Skeletal muscle satellite cell (primary cell): ENCODE measurements around the gene RHBDD1.
A peak's percentile ranks its signal among the peaks of the same experiment; 100 is the strongest.

ENCODE experiments used
- H3K27me3 ChIP-seq: 2 replicates; pipeline ENCODE4 v1.7.0; 2013; ENCODE audit warnings: low read length; ENCODE audit not compliant: control insufficient read depth, insufficient read depth
- H3K36me3 ChIP-seq: 2 replicates; pipeline ENCODE4 v1.7.0; 2013; ENCODE audit warnings: mild to moderate bottlenecking, control low read depth, low read length; ENCODE audit not compliant: insufficient read depth
- H3K4me1 ChIP-seq: 2 replicates; pipeline ENCODE4 v1.7.0; 2013; ENCODE audit warnings: low read length; ENCODE audit not compliant: control insufficient read depth, insufficient read depth
- H3K4me2 ChIP-seq: 2 replicates; pipeline ENCODE4 v1.7.0; 2013; ENCODE audit warnings: mild to moderate bottlenecking, low read length
- H3K4me3 ChIP-seq: 2 replicates; pipeline ENCODE4 v1.7.0; 2013; ENCODE audit warnings: low read length
- H3K9ac ChIP-seq: 2 replicates; pipeline ENCODE4 v1.7.0; 2013; ENCODE audit warnings: mild to moderate bottlenecking, low read depth, low read length, moderate library complexity
- H3K9me3 ChIP-seq: replicated peaks from 2 replicates; pipeline ENCODE4 v1.7.0; 2013; ENCODE audit warnings: mild to moderate bottlenecking, control low read depth, low read length

The RHBDD1 gene

DNA sequence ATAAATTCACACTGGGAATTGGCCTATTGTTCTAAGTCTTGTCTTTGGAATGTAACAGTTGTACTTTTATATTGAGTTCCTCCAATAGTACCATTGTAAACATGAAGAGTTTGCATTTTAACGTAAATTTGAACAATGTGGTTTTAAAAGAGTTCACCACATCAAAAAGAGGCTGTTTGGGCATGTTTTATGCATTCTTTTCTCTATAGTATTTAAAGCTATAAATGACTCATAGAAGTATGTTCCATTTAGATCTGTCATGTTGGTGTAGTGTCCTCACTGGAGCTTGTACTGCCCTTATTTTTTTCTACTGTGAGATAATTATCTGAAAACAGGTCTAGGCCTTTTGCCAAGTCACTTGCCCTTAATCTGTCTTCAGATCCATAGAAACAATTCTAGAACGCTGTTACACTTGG, 141.9 kb downstream of the RHBDD1 start:
- Histone ChIP-seq H3K9me3 (no peaks in the 10 kb centered on the region), H3K4me1 (peaks cover 12% of the 10 kb centered on the region), H3K4me3 (no peak overlapping the region), H3K4me2 (peak overlapping the region; percentile 4), H3K36me3 (no peaks in the 10 kb centered on the region), H3K9ac (no peak overlapping the region), H3K27me3 (no peaks in the 10 kb centered on the region)

DNA sequence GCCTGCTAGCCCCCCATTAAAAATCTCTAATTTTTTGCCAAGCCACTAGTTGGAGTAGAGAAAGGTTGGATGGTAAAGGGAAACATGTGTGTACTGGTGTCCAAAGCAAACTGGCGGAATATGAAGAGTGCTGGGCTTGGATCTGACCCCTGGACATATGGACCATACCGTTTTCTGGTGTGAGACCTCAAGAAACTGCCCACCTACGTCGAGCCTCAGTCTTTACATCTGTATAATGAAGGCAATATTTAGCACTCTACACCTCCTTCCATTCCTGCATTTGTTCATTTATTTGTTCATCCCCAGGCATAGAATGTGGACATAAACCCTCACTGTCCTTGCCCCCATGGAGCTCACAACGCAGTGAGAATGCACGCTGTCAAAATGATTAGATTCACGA, 142.4 kb downstream of the RHBDD1 start:
- H3K4me2 ChIP-seq, result no peak overlapping the region
- no peaks in the 10 kb centered on the region for H3K36me3 ChIP-seq
- peaks cover 12% of the 10 kb centered on the region for H3K4me1 ChIP-seq
- no peaks in the 10 kb centered on the region for H3K9me3 ChIP-seq
- no peak overlapping the region for H3K9ac ChIP-seq
- H3K4me3 ChIP-seq, result no peak overlapping the region
- H3K27me3 ChIP-seq, result no peaks in the 10 kb centered on the region

DNA sequence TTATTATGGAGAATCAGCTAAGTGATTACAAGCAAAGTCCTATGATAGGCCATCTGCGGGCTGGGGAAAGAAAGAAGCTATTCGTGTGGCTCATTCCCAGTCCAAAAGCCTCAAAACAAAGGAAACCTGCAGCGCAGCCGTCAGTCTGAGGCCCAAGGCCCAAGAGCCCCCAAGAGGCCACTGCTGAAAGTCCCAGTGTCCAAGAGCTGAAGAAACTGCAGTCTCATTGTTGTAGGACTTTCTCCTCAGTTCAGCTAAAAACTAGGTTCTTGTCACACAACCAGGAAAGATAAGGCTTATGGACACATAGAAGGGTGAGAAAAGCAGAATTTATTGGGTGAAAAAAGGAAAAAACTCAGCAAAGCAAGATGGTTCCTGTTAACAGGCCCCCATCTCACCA, 143.2 kb downstream of the RHBDD1 start:
- no peak overlapping the region for H3K9ac ChIP-seq
- H3K36me3 ChIP-seq, result no peaks in the 10 kb centered on the region
- H3K4me3 ChIP-seq, result no peak overlapping the region
- H3K9me3 ChIP-seq, result no peaks in the 10 kb centered on the region
- peaks cover 12% of the 10 kb centered on the region for H3K4me1 ChIP-seq
- H3K27me3 ChIP-seq, result no peaks in the 10 kb centered on the region
- H3K4me2 ChIP-seq, result no peak overlapping the region

DNA sequence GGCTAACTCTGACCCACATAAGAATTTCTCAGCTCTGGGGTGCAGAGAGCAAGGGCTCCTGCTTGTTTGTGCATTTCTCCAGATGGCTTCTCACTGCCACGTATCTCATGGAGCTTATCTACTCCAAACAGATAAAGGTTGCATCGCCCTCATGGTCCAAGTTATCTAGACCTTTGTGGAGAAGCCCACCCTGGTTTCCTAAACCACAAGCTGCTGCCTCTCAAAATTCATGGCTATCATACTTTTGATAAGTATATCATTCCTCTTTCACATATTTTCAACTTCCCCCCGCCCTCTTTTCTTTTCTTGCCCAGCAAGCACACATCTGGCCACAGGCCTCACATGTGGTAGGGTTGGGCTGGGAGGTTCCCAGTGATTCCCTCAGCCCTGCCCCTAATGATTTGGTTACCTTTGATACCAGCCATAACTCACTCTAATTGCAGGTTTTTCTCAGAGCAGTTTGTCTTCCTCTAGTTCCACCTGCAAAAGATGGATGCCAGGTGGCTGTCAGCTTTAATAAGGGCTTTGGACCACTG, 146.0 kb downstream of the RHBDD1 start:
- Histone ChIP-seq H3K27me3 (no peaks in the 10 kb centered on the region), H3K9me3 (no peaks in the 10 kb centered on the region), H3K4me1 (peaks cover 16% of the 10 kb centered on the region), H3K9ac (no peak overlapping the region), H3K4me2 (no peak overlapping the region), H3K4me3 (no peak overlapping the region), H3K36me3 (no peaks in the 10 kb centered on the region)

DNA sequence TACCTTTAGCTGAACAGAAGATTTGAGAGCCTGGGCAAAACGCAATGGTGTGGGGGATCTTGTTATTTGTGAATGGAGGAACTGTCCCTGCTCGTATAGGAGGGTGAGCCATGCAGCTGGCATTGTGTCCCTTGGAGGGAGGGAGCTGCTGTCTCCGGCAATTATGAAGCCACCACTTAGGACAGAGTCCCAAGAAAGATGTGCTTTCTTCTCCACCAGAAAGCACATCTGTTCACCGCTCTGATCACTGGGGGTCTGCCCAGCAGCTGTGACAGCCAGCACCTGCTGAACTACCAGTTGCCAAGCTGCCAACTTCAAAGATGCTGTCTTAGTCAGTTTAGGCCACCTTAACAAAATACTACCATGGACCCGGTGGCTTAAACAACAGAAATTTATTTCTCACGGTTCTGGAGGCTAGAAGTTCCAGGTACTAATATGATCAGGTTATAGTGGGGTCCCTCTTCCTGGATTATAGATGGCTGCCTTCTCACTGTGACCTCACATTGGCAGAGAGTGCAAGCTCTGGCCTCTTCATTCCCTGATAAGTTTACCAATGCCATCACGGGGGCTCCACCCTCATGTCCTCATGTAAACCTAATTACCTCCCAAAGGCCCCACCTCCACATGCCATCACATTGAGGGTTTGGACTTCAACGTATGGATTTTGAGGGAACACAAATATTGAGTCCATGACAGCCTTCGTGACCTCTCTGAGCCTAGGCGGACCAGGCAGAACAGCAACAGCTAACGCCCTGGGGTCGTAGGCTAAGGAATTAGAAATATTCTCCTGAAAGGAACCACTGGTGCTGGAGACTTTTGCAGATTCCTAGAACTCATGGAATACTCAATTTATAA, 148.3 kb downstream of the RHBDD1 start:
- no peak overlapping the region for H3K4me3 ChIP-seq
- no peaks in the 10 kb centered on the region for H3K9me3 ChIP-seq
- no peaks in the 10 kb centered on the region for H3K27me3 ChIP-seq
- H3K4me2 ChIP-seq, result no peak overlapping the region
- H3K36me3 ChIP-seq, result no peaks in the 10 kb centered on the region
- peaks cover 4% of the 10 kb centered on the region for H3K4me1 ChIP-seq
- H3K9ac ChIP-seq, result no peak overlapping the region

DNA sequence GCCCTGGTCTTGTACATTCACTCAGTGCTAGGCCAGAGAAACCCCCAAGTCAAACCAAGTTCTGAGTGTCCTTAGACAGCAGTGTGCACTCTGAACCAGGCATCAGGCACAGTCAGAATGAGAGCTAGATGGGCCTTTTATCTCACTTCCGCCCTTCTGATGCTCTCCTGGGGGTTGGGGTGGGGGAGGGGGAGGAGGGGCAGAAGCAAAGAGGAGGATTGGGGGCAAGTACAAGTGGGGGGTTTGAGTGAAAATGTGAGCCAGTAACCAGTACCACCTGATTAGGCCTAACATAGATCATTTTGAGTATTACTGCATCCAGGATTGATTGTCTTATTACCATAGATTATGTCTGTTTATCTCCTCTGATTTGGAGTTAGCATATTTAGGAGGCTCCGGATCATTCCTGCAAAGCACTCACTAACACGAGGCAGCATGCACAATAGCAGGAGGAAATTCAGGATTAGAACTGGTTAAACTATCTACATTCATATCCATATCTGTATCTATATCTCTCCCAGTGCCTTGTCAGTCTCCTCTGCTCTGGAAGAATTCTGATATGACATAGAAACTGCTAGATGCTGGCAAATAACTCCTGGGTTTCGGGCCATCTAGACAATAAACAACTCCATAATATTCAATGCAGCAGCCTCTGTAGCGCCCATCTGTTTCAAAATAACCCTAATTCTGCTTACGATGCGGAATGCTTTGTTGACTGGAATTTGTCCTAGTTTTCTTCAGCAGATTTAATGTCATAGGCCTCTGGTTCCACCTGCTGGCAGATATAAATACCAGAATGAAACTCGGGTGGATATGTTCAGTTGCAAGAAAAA, 149.1 kb downstream of the RHBDD1 start:
- Histone ChIP-seq H3K9ac (no peak overlapping the region), H3K4me2 (peak overlapping the region; percentile 38), H3K27me3 (no peaks in the 10 kb centered on the region), H3K4me3 (no peak overlapping the region), H3K36me3 (no peaks in the 10 kb centered on the region), H3K9me3 (no peaks in the 10 kb centered on the region), H3K4me1 (peaks cover 4% of the 10 kb centered on the region)

DNA sequence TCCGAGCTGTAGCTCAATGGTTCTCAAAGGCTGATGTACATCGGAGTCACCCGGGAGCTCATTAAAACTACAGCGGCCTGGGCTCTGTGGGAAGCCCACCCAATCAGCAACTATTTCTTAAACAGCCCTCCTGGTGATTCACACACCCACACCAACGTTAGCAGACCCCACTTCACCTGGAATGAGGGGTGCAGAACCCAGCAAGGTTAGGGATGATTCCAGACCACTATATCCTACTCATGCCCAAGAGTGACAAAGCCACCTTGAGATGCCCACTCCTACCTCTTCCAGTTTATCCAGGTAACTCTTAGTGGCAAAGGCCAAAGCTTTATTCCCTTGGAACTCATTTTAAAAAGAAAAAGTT, 149.7 kb downstream of the RHBDD1 start:
- H3K4me2 ChIP-seq, result no peak overlapping the region
- H3K4me1 ChIP-seq, result peaks cover 4% of the 10 kb centered on the region
- H3K36me3 ChIP-seq, result no peaks in the 10 kb centered on the region
- H3K27me3 ChIP-seq, result no peaks in the 10 kb centered on the region
- no peaks in the 10 kb centered on the region for H3K9me3 ChIP-seq
- no peak overlapping the region for H3K4me3 ChIP-seq
- no peak overlapping the region for H3K9ac ChIP-seq

DNA sequence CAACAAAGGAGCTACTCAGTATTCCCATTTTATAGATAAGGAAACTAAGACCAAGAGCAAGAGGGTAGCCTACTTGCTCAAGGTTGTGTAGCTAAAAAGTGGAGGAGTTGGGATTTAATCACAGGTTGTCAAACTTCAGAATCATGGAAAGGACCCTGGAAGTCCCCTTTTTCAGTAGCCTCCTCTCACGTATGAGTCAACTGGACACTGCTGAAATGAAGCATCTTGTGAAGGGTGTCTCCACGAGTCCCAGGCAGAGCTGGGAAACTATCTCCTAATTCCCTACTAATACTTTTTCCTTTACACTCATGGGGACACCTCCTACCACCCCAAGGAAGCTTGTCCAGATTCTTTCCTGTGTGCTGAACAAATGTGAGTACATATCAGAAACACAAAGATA, 155.8 kb downstream of the RHBDD1 start:
- H3K9me3 ChIP-seq, result no peaks in the 10 kb centered on the region

DNA sequence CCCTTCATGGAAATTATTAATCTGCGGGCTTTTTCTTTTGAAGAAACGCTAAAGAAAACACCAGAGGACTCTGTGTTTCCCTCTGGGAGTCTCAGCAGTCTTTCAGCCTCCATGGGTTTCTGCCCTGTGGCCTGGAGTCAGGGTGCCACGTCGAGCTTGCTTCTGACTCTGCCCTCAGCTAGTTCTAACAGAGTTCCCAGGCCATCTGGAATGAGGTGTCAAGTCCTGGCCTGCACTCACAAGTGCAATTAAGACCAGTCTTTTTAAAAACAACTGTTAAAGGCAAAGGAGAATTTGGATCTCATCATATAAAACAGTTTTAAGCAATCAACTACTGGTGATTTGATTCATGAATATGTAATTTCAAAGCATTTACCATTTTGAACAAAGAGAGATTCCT, 157.3 kb downstream of the RHBDD1 start:
- H3K4me1 ChIP-seq, result peaks cover 22% of the 10 kb centered on the region
- H3K9ac ChIP-seq, result no peak overlapping the region
- no peak overlapping the region for H3K4me3 ChIP-seq

More for the DNA sequence above, 155.8 kb downstream of the RHBDD1 start:
- H3K36me3 ChIP-seq, result no peaks in the 10 kb centered on the region
- H3K27me3 ChIP-seq, result no peaks in the 10 kb centered on the region
- no peak overlapping the region for H3K4me3 ChIP-seq
- peaks cover 22% of the 10 kb centered on the region for H3K4me1 ChIP-seq
- no peak overlapping the region for H3K9ac ChIP-seq
- H3K4me2 ChIP-seq, result no peak overlapping the region

DNA sequence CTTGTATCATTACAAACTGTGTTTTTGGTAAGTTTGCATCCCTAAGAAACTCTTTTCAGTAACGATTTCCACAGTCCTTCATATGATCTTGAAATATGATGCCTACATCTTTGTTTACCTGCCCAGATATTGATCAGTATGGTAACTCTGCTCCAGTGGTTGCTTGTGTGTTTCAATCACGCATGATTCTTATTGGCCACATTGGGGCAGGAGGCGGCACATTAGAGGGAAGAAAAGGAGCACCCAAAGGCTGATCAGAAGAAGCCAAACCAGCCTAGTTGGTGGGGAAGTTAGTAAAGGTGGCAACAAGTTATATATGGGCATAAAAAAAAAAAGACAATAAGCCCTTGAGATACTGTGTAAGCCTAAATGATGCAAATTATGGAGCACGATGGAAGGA, 158.9 kb downstream of the RHBDD1 start:
- peak overlapping the region; percentile 60 for H3K4me2 ChIP-seq
- H3K27me3 ChIP-seq, result no peaks in the 10 kb centered on the region
- H3K9me3 ChIP-seq, result no peaks in the 10 kb centered on the region
- peaks cover 22% of the 10 kb centered on the region for H3K4me1 ChIP-seq
- no peak overlapping the region for H3K4me3 ChIP-seq
- peak overlapping the region; percentile 13 for H3K9ac ChIP-seq
- no peaks in the 10 kb centered on the region for H3K36me3 ChIP-seq

More for the DNA sequence above, 157.3 kb downstream of the RHBDD1 start:
- Histone ChIP-seq H3K4me2 (no peak overlapping the region), H3K36me3 (no peaks in the 10 kb centered on the region), H3K9me3 (no peaks in the 10 kb centered on the region), H3K27me3 (no peaks in the 10 kb centered on the region)

DNA sequence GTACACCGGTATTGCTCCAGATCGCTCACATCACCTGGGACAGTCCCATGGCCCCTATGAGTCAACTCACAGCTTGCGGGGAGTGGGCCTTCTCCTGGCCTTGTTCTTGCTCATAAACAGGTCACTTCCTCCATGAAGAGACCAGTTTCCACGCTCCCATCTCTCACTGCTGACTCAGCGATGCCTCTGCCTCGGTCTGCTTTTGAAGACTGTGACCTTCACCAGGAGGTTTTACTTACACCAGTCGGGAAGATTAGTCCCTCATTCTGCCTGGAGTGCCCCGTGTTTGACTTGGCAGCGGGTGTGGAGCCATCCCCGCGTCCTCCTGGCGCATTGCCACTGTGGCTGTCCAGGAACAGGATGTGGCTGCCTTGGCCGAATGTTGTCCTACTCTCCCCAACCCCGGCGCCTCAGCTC, 159.8 kb downstream of the RHBDD1 start:
- Histone ChIP-seq H3K4me3 (peak overlapping the region; percentile 40), H3K27me3 (no peaks in the 10 kb centered on the region), H3K4me2 (peak overlapping the region; percentile 60), H3K4me1 (peaks cover 22% of the 10 kb centered on the region), H3K9ac (peak overlapping the region; percentile 13), H3K9me3 (no peaks in the 10 kb centered on the region), H3K36me3 (no peaks in the 10 kb centered on the region)
